ENCODE data around the gene PER1. TPM values are rescaled to one million over a fixed set of nuclear protein-coding genes. Genes with fewer than 3 reads are reported as not detected.

The PER1 gene
- total RNA-seq, 1 donor from 2014 or later: 215 TPM

- intact Hi-C loops (cut with DNase I): no loop called here
- H3K36me3 ChIP-seq: no peaks in the 10 kb centered on the region
- H3K4me3 ChIP-seq: peak overlapping the region; percentile 50 to 76
- no peaks in the 10 kb centered on the region for H3K27me3 ChIP-seq
- H3K4me1 ChIP-seq: peaks cover 57% of the 10 kb centered on the region
- TF ChIP-seq POLR2A (IDR thresholded peaks at IDR 0.05) (no peak), CTCF (IDR thresholded peaks at IDR 0.05) (peak; percentile 55 to 89 (median 74)), POLR2AphosphoS5 (IDR thresholded peaks at IDR 0.05; ENCODE audit: insufficient read depth in 1 of 2, low read depth in 1 of 2) (peak in 1 of 2 donors; percentile 53)
- H3K9me3 ChIP-seq: no peaks in the 10 kb centered on the region
- H3K27ac ChIP-seq: peak overlapping the region; percentile 98
- peak in 1 of 2 donors; percentile 96 for DNase-seq (ENCODE audit: extremely low spot score in 2 of 2)
These were observed 33.2 kb downstream of the PER1 start for GRCh38 chr17:8118769-8119580.

- H3K4me1 ChIP-seq: peaks cover 49% of the 10 kb centered on the region
- TF ChIP-seq CTCF (IDR thresholded peaks at IDR 0.05): no peak
- peak; percentile 13 to 67 for TF ChIP-seq POLR2AphosphoS5 (IDR thresholded peaks at IDR 0.05; ENCODE audit: insufficient read depth in 1 of 2, low read depth in 1 of 2)
- TF ChIP-seq POLR2A (IDR thresholded peaks at IDR 0.05): no peak
- no peaks in the 10 kb centered on the region for H3K36me3 ChIP-seq
- H3K27me3 ChIP-seq: no peaks in the 10 kb centered on the region
- peak within 1 kb of the TSS; percentile 98 for H3K27ac ChIP-seq
- peak in 1 of 2 donors; percentile 95 for DNase-seq (ENCODE audit: extremely low spot score in 2 of 2)
- peak within 1 kb of the TSS; percentile 50 to 76 for H3K4me3 ChIP-seq
- intact Hi-C loops (cut with DNase I): no loop called here
- no peaks in the 10 kb centered on the region for H3K9me3 ChIP-seq
These were observed 34.0 kb downstream of the PER1 start, which contains the start of gene ALOXE3 for GRCh38 chr17:8117980-8118768. Gene ALOXE3, minus strand, starts transcription at chr17:8118514. Its CDS starts 524 bp downstream, at chr17:8117990.

GRCh38 chr17:8117367-8117979 lies 34.7 kb downstream of the PER1 start:
- DNase-seq (ENCODE audit: extremely low spot score in 2 of 2): no peak
- Histone ChIP-seq H3K9me3 (no peaks in the 10 kb centered on the region), H3K36me3 (no peaks in the 10 kb centered on the region), H3K27me3 (no peaks in the 10 kb centered on the region), H3K27ac (peak overlapping the region; percentile 98), H3K4me3 (peak overlapping the region; percentile 50 to 76), H3K4me1 (peaks cover 42% of the 10 kb centered on the region)
- intact Hi-C loops (cut with DNase I): no loop called here
- TF ChIP-seq CTCF (IDR thresholded peaks at IDR 0.05) (no peak), POLR2A (IDR thresholded peaks at IDR 0.05) (no peak), POLR2AphosphoS5 (IDR thresholded peaks at IDR 0.05; ENCODE audit: insufficient read depth in 1 of 2, low read depth in 1 of 2) (no peak)

DNA sequence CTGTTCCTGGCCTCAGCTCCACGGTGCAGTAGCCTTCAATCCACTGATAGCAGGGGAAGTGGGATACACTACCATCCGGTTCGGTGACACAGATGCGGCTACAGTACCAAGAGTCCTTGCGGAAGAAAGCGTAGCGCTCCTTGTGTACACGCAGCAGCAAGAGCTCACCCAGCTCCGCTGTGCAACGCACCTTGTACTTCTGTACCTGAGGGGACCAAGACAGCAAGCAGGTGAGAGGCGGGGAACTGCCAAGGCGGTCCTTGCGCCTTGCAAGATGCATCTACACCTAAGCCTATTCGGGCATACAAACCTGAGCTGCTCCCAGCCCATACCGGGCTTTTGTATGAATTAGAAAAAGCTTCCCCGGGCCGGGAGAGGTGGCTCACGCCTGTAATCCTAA lies 35.4 kb downstream of the PER1 start:
- DNase-seq (ENCODE audit: extremely low spot score in 2 of 2): no peak
- intact Hi-C loops (cut with DNase I): no loop called here
- Histone ChIP-seq H3K27me3 (no peaks in the 10 kb centered on the region), H3K27ac (no peak overlapping the region), H3K9me3 (no peaks in the 10 kb centered on the region), H3K36me3 (no peaks in the 10 kb centered on the region), H3K4me3 (no peak overlapping the region), H3K4me1 (peaks cover 37% of the 10 kb centered on the region)
- no peak for TF ChIP-seq POLR2A (IDR thresholded peaks at IDR 0.05)

- Histone ChIP-seq H3K27me3 (peaks cover 9% of the 10 kb centered on the region), H3K36me3 (no peaks in the 10 kb centered on the region), H3K27ac (no peak overlapping the region), H3K4me1 (peaks cover 13% of the 10 kb centered on the region), H3K4me3 (no peak overlapping the region), H3K9me3 (no peaks in the 10 kb centered on the region)
- intact Hi-C loops (cut with DNase I): no loop called here
- TF ChIP-seq POLR2AphosphoS5 (IDR thresholded peaks at IDR 0.05; ENCODE audit: insufficient read depth in 1 of 2, low read depth in 1 of 2) (no peak), CTCF (IDR thresholded peaks at IDR 0.05) (no peak), POLR2A (IDR thresholded peaks at IDR 0.05) (no peak)
- DNase-seq (ENCODE audit: extremely low spot score in 2 of 2): no peak
These were observed 41.3 kb downstream of the PER1 start for GRCh38 chr17:8110907-8111306.

Data from vagina (tissue), 2 donors.